Breast epithelium (tissue), 3 donors: ENCODE measurements around the gene TMEM9.

Source experiments
- CTCF ChIP-seq, 3 donors: fragments of 450-650 bp; IDR thresholded peaks; one replicate each; pipeline ENCODE4 v1.5.1; 2016 to 2017; ENCODE audit warnings: antibody characterized with exemption in 3 of 3, mild to moderate bottlenecking in 3 of 3, moderate library complexity in 3 of 3
- POLR2A ChIP-seq: fragments of 450-650 bp; IDR thresholded peaks from one replicate; pipeline ENCODE4 v1.6.1; 2016; ENCODE audit warnings: antibody characterized with exemption, mild to moderate bottlenecking, moderate library complexity
- POLR2AphosphoS5 ChIP-seq, 3 donors: sonication (generic); formaldehyde crosslinking; IDR thresholded peaks; one replicate each; pipeline ENCODE4 v1.6.1; 2017; ENCODE audit warnings: antibody characterized with exemption in 3 of 3

GRCh38 chr1:201110616-201111015 lies 43.7 kb downstream of the TMEM9 start:
- no peak for TF ChIP-seq CTCF (IDR thresholded peaks at IDR 0.05)
- no peak for TF ChIP-seq POLR2A
- no peak for TF ChIP-seq POLR2AphosphoS5 (IDR thresholded peaks at IDR 0.05)
